ENCODE measurements around the gene TIPRL. TPM values are rescaled to one million over a fixed set of nuclear protein-coding genes. Genes with fewer than 3 reads are reported as not detected.

The TIPRL gene
- 28.7 to 37.6 TPM (median 33.6 TPM) in 5 replicates for total RNA-seq (2022; extraction: Qiagen RNA extraction)

GRCh38 chr1:168178638-168179437 is at the start of gene TIPRL:
TSS of gene TIPRL (plus strand) at chr1:168178962. CDS start at chr1:168179078, 116 bp downstream.

GRCh38 chr1:168136709-168137514 is 41.9 kb upstream of the TIPRL start, which contains the start of gene GPR161:
TSS of gene GPR161 (minus strand) at chr1:168136930. CDS start at chr1:168104850, 32,080 bp downstream.

GRCh38 chr1:168225476-168226190 is 46.9 kb downstream of the TIPRL start, which contains the start of gene SFT2D2:
TSS of gene SFT2D2 (plus strand) at chr1:168226004. CDS start at chr1:168226080, 76 bp downstream.

Other genes starting within 250 kb of the TIPRL start
- gene DCAF6, start 242.3 kb upstream of the TIPRL start, total RNA-seq (2022; extraction: Qiagen RNA extraction): 22.8 to 29.1 TPM (median 24.8 TPM) in 5 replicates
- 48.5 to 84.2 TPM (median 71.2 TPM) in 5 replicates for gene MPC2, start 241.9 kb upstream of the TIPRL start, total RNA-seq (2022; extraction: Qiagen RNA extraction)
- gene GPR161, start 42.0 kb upstream of the TIPRL start, total RNA-seq (2022; extraction: Qiagen RNA extraction): 9.5 to 17.8 TPM (median 15.2 TPM) in 5 replicates
- 12.1 to 18.6 TPM (median 14.5 TPM) in 5 replicates for gene SFT2D2, start 47.0 kb downstream of the TIPRL start, total RNA-seq (2022; extraction: Qiagen RNA extraction)
- gene TBX19, start 101.9 kb downstream of the TIPRL start, total RNA-seq (2022; extraction: Qiagen RNA extraction): 0.60 to 0.98 TPM (median 0.78 TPM) in 5 replicates

Data from A549 treated with CORT108297 at 1 μM for 4 hours (cell line).